Iris pigment epithelial cell (primary cell): ENCODE results near the gene ARVCF.

Experiments used
- DNase-seq: peaks from one replicate; pipeline ENCODE4 v3.0.0-alpha.2; 2011; ENCODE audit warnings: low read depth

Gene ARVCF

GRCh38 chr22:19973551-19974267 lies 42.9 kb downstream of the ARVCF start:
- DNase-seq = no peak

- no peak for DNase-seq
Observed at GRCh38 chr22:19972652-19973550, 43.7 kb downstream of the ARVCF start.

GRCh38 chr22:19972251-19972650 lies 44.4 kb downstream of the ARVCF start:
- no peak for DNase-seq

GRCh38 chr22:19971276-19972124 lies 45.1 kb downstream of the ARVCF start:
- DNase-seq = no peak

GRCh38 chr22:19970479-19971275 lies 45.9 kb downstream of the ARVCF start:
- DNase-seq = peak; percentile 40

GRCh38 chr22:19970031-19970478 lies 46.6 kb downstream of the ARVCF start:
- no peak for DNase-seq

- DNase-seq = no peak
Observed at GRCh38 chr22:19969141-19969928, 47.3 kb downstream of the ARVCF start.

GRCh38 chr22:19968450-19968891 lies 48.2 kb downstream of the ARVCF start:
- no peak for DNase-seq

- no peak for DNase-seq
Observed at GRCh38 chr22:19967850-19968449, 48.7 kb downstream of the ARVCF start.

GRCh38 chr22:19966908-19967750 lies 49.5 kb downstream of the ARVCF start:
- DNase-seq = no peak

- DNase-seq = no peak
Observed at GRCh38 chr22:19965771-19966709, 50.6 kb downstream of the ARVCF start.

- DNase-seq = no peak
Observed at GRCh38 chr22:19964701-19965386, 51.8 kb downstream of the ARVCF start.

- DNase-seq = no peak
Observed at GRCh38 chr22:19963863-19964642, 52.6 kb downstream of the ARVCF start.

GRCh38 chr22:19962909-19963806 lies 53.5 kb downstream of the ARVCF start:
- peak; percentile 57 for DNase-seq

GRCh38 chr22:19962246-19962908 lies 54.2 kb downstream of the ARVCF start:
- peak; percentile 77 for DNase-seq
